D721Med (cell line): ENCODE data around the gene ITGAV.

Source experiments
- DNase-seq: peaks from one replicate; pipeline ENCODE4 v3.0.0; 2011; ENCODE audit warnings: low spot score; ENCODE audit not compliant: insufficient read length
- FAIRE-seq: peaks from 2 replicates; lab custom pipeline; 2011; peaks lifted over from hg19 to GRCh38; lab: Jason Lieb, UNC
- TF ChIP-seq, protein P1 (sequence below): IDR thresholded peaks from 2 replicates; pipeline ENCODE4 v1.5.1; 2012; ENCODE audit warnings: mild to moderate bottlenecking, control low read depth; ENCODE audit not compliant: insufficient read depth; ENCODE audit errors: missing control alignments

Gene ITGAV

DNA sequence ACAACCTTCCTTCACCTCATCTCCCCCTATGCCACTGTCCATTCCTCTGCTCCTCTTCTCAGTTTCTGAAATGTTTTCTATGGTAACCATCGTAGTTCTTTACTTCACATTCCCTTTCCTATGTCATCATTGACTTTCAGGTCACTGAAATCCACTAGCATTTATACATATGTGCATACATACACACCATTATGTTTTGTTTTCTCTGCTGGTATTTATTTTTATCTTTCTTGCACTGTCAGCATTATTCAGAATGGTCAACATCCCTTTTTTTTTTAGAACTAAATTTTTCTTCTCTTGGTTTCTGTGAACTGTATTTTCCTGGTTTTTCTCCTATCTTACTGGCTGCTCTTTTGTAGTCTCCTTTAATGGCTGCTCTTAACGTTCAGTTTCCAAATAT lies 33.2 kb downstream of the ITGAV start:
- TF ChIP-seq, protein P1, sequence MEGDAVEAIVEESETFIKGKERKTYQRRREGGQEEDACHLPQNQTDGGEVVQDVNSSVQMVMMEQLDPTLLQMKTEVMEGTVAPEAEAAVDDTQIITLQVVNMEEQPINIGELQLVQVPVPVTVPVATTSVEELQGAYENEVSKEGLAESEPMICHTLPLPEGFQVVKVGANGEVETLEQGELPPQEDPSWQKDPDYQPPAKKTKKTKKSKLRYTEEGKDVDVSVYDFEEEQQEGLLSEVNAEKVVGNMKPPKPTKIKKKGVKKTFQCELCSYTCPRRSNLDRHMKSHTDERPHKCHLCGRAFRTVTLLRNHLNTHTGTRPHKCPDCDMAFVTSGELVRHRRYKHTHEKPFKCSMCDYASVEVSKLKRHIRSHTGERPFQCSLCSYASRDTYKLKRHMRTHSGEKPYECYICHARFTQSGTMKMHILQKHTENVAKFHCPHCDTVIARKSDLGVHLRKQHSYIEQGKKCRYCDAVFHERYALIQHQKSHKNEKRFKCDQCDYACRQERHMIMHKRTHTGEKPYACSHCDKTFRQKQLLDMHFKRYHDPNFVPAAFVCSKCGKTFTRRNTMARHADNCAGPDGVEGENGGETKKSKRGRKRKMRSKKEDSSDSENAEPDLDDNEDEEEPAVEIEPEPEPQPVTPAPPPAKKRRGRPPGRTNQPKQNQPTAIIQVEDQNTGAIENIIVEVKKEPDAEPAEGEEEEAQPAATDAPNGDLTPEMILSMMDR = no peak
- no peak for FAIRE-seq

DNA sequence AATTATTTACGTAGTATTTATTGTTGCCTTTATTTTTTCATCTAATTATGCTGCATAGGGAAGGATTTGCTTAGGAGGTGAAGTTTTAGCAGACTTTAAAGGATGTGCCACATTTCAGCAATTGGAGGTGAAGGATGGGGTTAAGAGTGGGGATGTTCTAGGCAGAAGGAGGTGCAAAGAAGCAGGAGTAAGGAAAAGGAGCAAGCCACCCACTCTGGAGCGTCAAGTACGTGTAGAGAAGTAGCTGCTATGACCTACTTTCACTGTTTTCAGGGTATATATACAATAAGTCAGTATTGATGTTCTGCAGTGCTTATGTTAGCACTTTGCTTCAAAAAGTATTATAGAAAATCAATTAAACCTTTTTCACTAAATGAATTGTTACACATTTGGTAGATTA lies 34.4 kb downstream of the ITGAV start:
- TF ChIP-seq, protein P1 = no peak
- FAIRE-seq (no peak), DNase-seq (no peak)

More for the DNA sequence above, 33.2 kb downstream of the ITGAV start:
- no peak for DNase-seq

DNA sequence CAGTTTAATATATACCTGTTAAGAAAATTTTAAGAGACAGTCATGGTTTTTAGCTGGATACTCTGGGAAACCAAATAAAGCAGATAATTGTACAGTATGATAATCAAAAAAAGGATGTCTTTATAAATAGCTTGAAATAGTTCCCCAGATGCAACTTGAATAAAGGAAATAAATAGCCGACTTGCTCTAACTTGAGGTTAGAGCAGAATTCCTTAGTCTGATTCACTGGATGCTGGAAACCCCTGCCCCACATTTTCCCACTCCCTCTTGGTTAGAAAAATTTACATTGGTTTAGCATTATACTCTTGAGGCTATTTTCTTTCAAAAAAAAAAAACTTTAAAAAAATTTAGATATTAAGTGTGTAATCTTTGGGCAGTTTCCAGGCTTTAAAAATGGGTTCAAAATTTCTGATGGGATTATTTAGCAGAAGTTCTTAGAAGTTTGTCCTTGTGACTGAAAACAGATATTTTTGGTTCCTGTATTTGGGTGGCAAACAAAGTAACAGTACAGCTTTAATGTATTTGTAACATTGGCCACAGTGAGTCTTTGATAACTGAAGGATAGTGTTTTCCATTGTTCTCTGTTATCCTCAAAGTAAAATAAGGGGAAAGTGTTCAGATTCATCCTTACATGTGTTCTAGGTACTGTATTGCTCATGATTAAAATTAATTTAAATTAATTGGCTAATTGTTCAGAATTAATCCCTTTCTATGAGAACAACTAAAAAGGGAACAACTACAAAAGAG lies 39.6 kb downstream of the ITGAV start:
- FAIRE-seq (no peak), DNase-seq (no peak)
- TF ChIP-seq, protein P1 = no peak

DNA sequence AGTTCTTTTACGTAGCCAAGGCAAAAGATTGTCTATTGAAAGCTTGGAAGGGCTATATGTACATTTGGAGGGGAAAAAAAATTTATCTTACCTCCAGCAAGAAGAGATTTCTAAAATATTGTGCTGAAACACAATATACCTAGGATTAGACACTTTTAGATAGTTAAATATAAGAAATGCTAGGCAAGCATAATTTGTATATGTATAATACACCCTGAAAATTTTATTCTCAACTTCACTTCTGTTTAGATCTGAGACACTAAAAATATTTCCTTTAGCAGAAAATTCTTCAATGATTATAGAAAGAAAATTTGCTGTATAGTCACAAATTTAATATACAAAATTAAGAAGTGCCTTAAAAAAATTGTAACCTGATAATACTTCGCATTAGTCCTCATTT lies 42.6 kb downstream of the ITGAV start:
- FAIRE-seq = no peak
- DNase-seq = no peak
- TF ChIP-seq, protein P1 = no peak

DNA sequence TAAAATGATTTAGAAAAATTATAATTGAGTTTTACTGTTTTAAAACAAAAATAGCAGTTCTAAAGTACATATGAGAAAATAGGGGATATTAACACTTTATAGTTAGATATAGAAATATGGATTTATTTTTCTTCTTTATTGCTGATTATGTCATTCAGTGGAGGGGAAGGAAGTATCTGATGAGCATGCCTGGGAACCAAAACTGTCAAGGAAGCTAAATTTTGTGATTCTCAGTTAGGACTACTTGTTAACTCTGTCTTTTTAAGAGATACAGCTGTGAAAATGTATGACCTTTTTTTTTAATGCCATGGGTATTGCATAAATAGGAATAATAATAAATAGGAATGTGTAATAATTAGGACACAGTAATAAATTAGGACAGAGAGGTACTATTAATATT lies 44.8 kb downstream of the ITGAV start:
- TF ChIP-seq, protein P1 = no peak
- no peak for FAIRE-seq
- DNase-seq = no peak

GRCh38 chr2:186636800-186637496 lies 47.1 kb downstream of the ITGAV start:
- FAIRE-seq = no peak
- TF ChIP-seq, protein P1 = no peak

DNA sequence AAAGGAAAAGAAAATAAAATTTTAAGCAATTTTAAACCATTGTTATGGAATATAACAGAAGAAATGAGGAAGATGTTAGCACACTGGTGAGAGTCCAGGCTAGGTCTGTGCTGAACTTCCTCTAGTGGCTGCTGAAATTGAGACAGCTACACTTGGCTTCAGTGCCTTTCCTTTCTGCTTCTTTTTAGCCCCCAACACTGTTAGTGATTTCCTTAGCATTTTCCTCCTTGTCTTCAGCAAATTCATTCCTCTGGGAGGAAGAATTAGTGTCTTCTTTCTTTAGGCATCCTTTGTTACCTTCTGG lies 47.6 kb downstream of the ITGAV start:
- FAIRE-seq (no peak), DNase-seq (no peak)
- TF ChIP-seq, protein P1 = no peak

More at GRCh38 chr2:186636800-186637496, 47.1 kb downstream of the ITGAV start:
- DNase-seq = no peak
